ENCODE measurements around the gene BABAM2. TPM values are rescaled to one million over a fixed set of nuclear protein-coding genes. Genes with fewer than 3 reads are reported as not detected.
"Not testable (repeated sequence)": the region's sequence is repeated elsewhere in the genome, so short reads cannot be mapped to it uniquely, and the experiment has no call there.

Gene BABAM2
- total RNA-seq, 1 experiment from 2014 or later: 46.1 TPM

DNA sequence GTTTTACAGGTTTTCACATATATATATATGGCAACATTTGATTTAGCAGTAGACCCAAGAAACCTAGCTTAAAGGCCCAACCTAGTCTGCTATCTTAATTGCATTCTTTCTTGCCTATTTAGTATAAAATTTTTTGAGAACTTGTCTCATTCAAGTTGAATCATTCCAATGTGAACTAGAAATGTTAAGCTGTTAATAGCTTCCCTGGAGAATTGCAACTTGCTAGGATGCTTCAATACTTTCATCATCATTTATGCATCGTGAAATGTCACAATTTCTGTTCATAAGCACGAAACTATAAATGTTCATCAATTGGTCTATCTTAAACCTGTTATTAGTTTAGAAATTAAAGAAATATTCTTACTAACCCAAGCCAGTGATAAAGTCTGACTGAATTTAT, 217.6 kb downstream of the BABAM2 start:
- Histone ChIP-seq H3K36me3 (ENCODE audit: low read depth) (no peaks in the 10 kb centered on the region), H2AFZ (no peak overlapping the region), H3K27ac (no peak overlapping the region), H3K4me3 (no peak overlapping the region), H3K4me2 (no peak overlapping the region), H3K4me1 (replicated peaks; ENCODE audit: insufficient read depth) (no peaks in the 10 kb centered on the region), H3K79me2 (ENCODE audit: low read depth) (no peaks in the 10 kb centered on the region), H3K9me2 (ENCODE audit: insufficient read depth) (no peaks in the 10 kb centered on the region), H4K20me1 (ENCODE audit: insufficient read depth) (no peaks in the 10 kb centered on the region), H3K27me3 (ENCODE audit: insufficient read depth, low read depth) (no peaks in the 10 kb centered on the region), H3F3A (ENCODE audit: insufficient read depth, low read depth) (no peaks in the 10 kb centered on the region), H3K9me3 (ENCODE audit: insufficient read depth, low read depth) (no peaks in the 10 kb centered on the region; the same call in 1 of the 2 replicates)
- POLR2A ChIA-PET (ENCODE audit: unreplicated experiment): interaction anchor here (0.7 kb wide), 1 partner anchor 292 kb away, joined by 6 read pairs; no protein-coding TSS in a partner anchor
- no TSS peak for BruUV-seq (replicated peaks)
- CTCF ChIA-PET: interaction anchor here (0.5 kb wide), 1 partner anchor 94 kb away, joined by 8 read pairs; no protein-coding TSS in a partner anchor
- no peak for DNase-seq
- TF ChIP-seq, protein P1, sequence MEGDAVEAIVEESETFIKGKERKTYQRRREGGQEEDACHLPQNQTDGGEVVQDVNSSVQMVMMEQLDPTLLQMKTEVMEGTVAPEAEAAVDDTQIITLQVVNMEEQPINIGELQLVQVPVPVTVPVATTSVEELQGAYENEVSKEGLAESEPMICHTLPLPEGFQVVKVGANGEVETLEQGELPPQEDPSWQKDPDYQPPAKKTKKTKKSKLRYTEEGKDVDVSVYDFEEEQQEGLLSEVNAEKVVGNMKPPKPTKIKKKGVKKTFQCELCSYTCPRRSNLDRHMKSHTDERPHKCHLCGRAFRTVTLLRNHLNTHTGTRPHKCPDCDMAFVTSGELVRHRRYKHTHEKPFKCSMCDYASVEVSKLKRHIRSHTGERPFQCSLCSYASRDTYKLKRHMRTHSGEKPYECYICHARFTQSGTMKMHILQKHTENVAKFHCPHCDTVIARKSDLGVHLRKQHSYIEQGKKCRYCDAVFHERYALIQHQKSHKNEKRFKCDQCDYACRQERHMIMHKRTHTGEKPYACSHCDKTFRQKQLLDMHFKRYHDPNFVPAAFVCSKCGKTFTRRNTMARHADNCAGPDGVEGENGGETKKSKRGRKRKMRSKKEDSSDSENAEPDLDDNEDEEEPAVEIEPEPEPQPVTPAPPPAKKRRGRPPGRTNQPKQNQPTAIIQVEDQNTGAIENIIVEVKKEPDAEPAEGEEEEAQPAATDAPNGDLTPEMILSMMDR (conservative IDR thresholded peaks at IDR 0.05): no peak
- TF ChIP-seq EZH2 (IDR thresholded peaks at IDR 0.05; ENCODE audit: low read depth): no peak
- intact Hi-C loops (cut with micrococcal nuclease; ENCODE audit: unreplicated experiment): no loop called here

DNA sequence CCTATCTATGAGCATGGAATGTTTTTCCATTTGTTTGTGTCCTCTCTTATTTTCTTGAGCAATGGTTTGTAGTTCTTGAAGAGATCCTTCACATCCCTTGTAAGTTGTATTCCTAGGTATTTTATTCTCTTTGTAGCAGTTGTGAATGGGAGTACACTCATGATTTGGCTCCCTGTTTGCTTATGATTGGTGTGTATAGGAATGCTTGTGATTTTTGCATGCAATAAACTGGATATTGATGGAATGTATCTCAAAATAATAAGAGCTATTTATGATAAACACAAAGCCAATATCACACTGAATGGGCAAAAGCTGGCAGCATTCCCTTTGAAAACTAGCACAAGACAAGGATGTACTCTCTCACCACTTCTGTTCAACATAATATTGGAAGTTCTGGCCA, 223.2 kb downstream of the BABAM2 start:
- H3K36me3 ChIP-seq (ENCODE audit: low read depth); BruUV-seq (replicated peaks); H3K9me2 ChIP-seq (ENCODE audit: insufficient read depth); DNase-seq; H4K20me1 ChIP-seq (ENCODE audit: insufficient read depth); CTCF ChIA-PET; H3K4me1 ChIP-seq (replicated peaks; ENCODE audit: insufficient read depth); H3K4me3 ChIP-seq; H3K79me2 ChIP-seq (ENCODE audit: low read depth); H3K4me2 ChIP-seq; H3K27ac ChIP-seq; H3K9me3 ChIP-seq (ENCODE audit: insufficient read depth, low read depth); POLR2A ChIA-PET (ENCODE audit: unreplicated experiment); H3F3A ChIP-seq (ENCODE audit: insufficient read depth, low read depth); H3K27me3 ChIP-seq (ENCODE audit: insufficient read depth, low read depth); H2AFZ ChIP-seq; intact Hi-C loops (cut with micrococcal nuclease; ENCODE audit: unreplicated experiment): not testable (repeated sequence)

DNA sequence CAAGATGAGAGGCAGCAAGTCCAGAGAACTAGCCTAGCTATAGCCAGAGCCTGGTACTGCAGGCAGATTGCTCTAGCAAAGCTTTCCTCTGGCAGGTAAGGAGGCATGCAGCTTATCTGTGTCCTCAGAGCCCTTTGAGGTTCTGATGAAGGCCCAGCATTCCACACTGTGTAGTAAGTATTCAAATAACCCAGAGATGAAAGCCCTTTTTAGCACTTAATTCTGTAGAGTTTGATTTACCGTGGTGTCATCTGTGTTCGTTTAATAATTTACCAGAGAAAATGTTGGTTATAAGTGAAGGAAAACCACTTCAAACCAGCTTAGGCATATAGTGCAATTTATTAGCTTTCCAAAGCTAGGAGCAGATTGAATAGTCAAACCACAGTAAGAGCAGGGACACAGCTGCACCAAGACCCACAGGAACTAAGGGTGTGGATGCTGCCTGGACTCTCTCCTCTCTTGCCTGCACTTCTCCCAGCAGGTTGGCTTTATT, 226.6 kb downstream of the BABAM2 start:
- CTCF ChIA-PET: no interaction called here
- no peaks in the 10 kb centered on the region for H3K36me3 ChIP-seq (ENCODE audit: low read depth)
- intact Hi-C loops (cut with micrococcal nuclease; ENCODE audit: unreplicated experiment): no loop called here
- TF ChIP-seq, protein P1 (conservative IDR thresholded peaks at IDR 0.05): no peak
- TF ChIP-seq EZH2 (IDR thresholded peaks at IDR 0.05; ENCODE audit: low read depth): no peak
- no peaks in the 10 kb centered on the region for H3K4me1 ChIP-seq (replicated peaks; ENCODE audit: insufficient read depth)
- BruUV-seq (replicated peaks): no TSS peak
- H3K4me3 ChIP-seq: no peak overlapping the region
- H3F3A ChIP-seq (ENCODE audit: insufficient read depth, low read depth): no peaks in the 10 kb centered on the region
- H2AFZ ChIP-seq: no peak overlapping the region
- no peaks in the 10 kb centered on the region for H4K20me1 ChIP-seq (ENCODE audit: insufficient read depth)
- no peaks in the 10 kb centered on the region for H3K27me3 ChIP-seq (ENCODE audit: insufficient read depth, low read depth)
- H3K27ac ChIP-seq: no peak overlapping the region
- H3K79me2 ChIP-seq (ENCODE audit: low read depth): no peaks in the 10 kb centered on the region
- H3K9me3 ChIP-seq (ENCODE audit: insufficient read depth, low read depth): no peaks in the 10 kb centered on the region
- no peak overlapping the region for H3K4me2 ChIP-seq
- POLR2A ChIA-PET (ENCODE audit: unreplicated experiment): no interaction called here
- no peak for DNase-seq
- H3K9me2 ChIP-seq (ENCODE audit: insufficient read depth): no peaks in the 10 kb centered on the region; the same call in 1 of the 2 replicates

DNA sequence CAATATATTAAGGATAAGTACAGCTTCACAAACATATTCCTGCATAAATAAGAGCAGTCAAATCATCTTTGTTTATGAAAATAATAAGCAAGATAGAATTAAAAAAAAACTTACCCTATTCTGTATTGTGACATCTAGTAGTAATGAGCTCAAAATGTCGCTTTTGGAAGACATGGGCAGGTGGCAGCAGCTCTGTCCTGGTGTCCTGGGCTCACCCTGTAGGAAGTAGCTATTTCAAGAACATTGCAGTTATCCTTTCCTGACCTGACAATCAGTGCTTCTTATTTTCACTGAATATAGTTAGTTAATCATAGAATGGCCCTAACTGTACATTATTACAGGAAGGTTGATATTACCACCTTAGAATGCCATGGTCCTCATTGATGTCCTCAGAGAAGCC, 229.1 kb downstream of the BABAM2 start:
- no peaks in the 10 kb centered on the region for H3K27me3 ChIP-seq (ENCODE audit: insufficient read depth, low read depth)
- H3K79me2 ChIP-seq (ENCODE audit: low read depth): no peaks in the 10 kb centered on the region
- H3K4me3 ChIP-seq: no peak overlapping the region
- no peaks in the 10 kb centered on the region for H3F3A ChIP-seq (ENCODE audit: insufficient read depth, low read depth)
- no peaks in the 10 kb centered on the region for H3K9me3 ChIP-seq (ENCODE audit: insufficient read depth, low read depth)
- no peaks in the 10 kb centered on the region for H3K4me1 ChIP-seq (replicated peaks; ENCODE audit: insufficient read depth)
- intact Hi-C loops (cut with micrococcal nuclease; ENCODE audit: unreplicated experiment): no loop called here
- no peak overlapping the region for H2AFZ ChIP-seq
- H3K36me3 ChIP-seq (ENCODE audit: low read depth): no peaks in the 10 kb centered on the region
- no peaks in the 10 kb centered on the region for H4K20me1 ChIP-seq (ENCODE audit: insufficient read depth)
- no peaks in the 10 kb centered on the region; the same call in 1 of the 2 replicates for H3K9me2 ChIP-seq (ENCODE audit: insufficient read depth)
- DNase-seq: no peak
- BruUV-seq (replicated peaks): no TSS peak
- TF ChIP-seq, protein P1 (conservative IDR thresholded peaks at IDR 0.05): no peak
- TF ChIP-seq EZH2 (IDR thresholded peaks at IDR 0.05; ENCODE audit: low read depth): no peak
- H3K4me2 ChIP-seq: no peak overlapping the region
- H3K27ac ChIP-seq: no peak overlapping the region
- POLR2A ChIA-PET (ENCODE audit: unreplicated experiment): no interaction called here
- CTCF ChIA-PET: no interaction called here
